Stomach (tissue), 9 donors: ENCODE data around the gene CCDC110. TPM values are rescaled to one million over a fixed set of nuclear protein-coding genes. Genes with fewer than 3 reads are reported as not detected.

ENCODE experiments used
- DNase-seq, 2 donors: peaks; one replicate each; pipeline versions ENCODE4 v3.0.0 to v3.0.0-alpha.2; 2013 to 2019
- H3K27ac ChIP-seq, 5 donors: fragments of 200-600 bp in 4 of 5; sonication (generic) in 4 of 5; one replicate each; pipeline ENCODE4 v1.5.1; 2013 to 2019; ENCODE audit warnings: mild to moderate bottlenecking in 1 of 5, moderate library complexity in 1 of 5
- H3K27me3 ChIP-seq, 3 donors: fragments of 200-600 bp; sonication (generic); one replicate each; pipeline ENCODE4 v1.5.1; 2017 to 2019; ENCODE audit warnings: mixed run types in 1 of 3
- H3K36me3 ChIP-seq, 4 donors: fragments of 200-600 bp; sonication (generic); 1 replicate in 3 of 4; 2 replicates in 1 of 4; pipeline ENCODE4 v1.5.1; 2016 to 2019
- H3K4me1 ChIP-seq, 4 donors: fragments of 200-600 bp; sonication (generic); one replicate each; pipeline ENCODE4 v1.5.1; 2016 to 2019
- H3K4me3 ChIP-seq, 4 donors: fragments of 200-600 bp; sonication (generic) in 3 of 4; one replicate each; pipeline ENCODE4 v1.5.1; 2016 to 2019; ENCODE audit warnings: mild to moderate bottlenecking in 1 of 4
- H3K9me3 ChIP-seq, 4 donors: fragments of 200-600 bp; sonication (generic); one replicate each; pipeline ENCODE4 v1.5.1; 2016 to 2019
- EP300 ChIP-seq: sonication (generic); formaldehyde crosslinking; IDR thresholded peaks from one replicate; pipeline ENCODE4 v1.6.1; 2017; ENCODE audit warnings: antibody characterized with exemption
- POLR2A ChIP-seq, 4 donors: fragments of 450-650 bp; IDR thresholded peaks; one replicate each; pipeline ENCODE4 v1.6.1; 2016; ENCODE audit warnings: antibody characterized with exemption in 4 of 4, control low read depth in 2 of 4, mild to moderate bottlenecking in 1 of 4, moderate library complexity in 1 of 4
- POLR2AphosphoS5 ChIP-seq, 3 donors: sonication (generic); formaldehyde crosslinking; IDR thresholded peaks; one replicate each; pipeline ENCODE4 v1.6.1; 2016; ENCODE audit warnings: antibody characterized with exemption in 3 of 3
- WGBS, 5 donors: extraction: QIAGEN DNeasy Blood & Tissue Kit in 3 of 5; methylation state at CpG; one replicate each; pipeline versions ENCODE4 v1.1.5 to v1.1.7; 2013 to 2018; 5-methylcytosine and 5-hydroxymethylcytosine counted together
- intact Hi-C: fragments of 100-400 bp; cut with DNase I; formaldehyde crosslinking; loops from one replicate; pipeline ENCODE4 v1.15.1; 2023; ENCODE audit warnings: low total_unique reads
- polyA plus RNA-seq, 3 donors: library from polyadenylated mRNA; stranded (reverse); fragments of 200-250 nt; gene quantifications; one replicate each; pipeline ENCODE4 v1.2.3, GENCODE V29; 2013
- total RNA-seq, 5 donors: library from RNA; depleted of rRNA; stranded (reverse); fragments of >200 nt; gene quantifications; one replicate each; pipeline versions ENCODE4 v1.1.0 to v1.2.3, GENCODE V29; 2014 to 2016
- TF ChIP-seq, protein P1 (sequence below), 7 experiments: fragments of 450-650 bp in 4 of 7; fragments of 200-600 bp in 3 of 7; sonication (generic) in 3 of 7; IDR thresholded peaks; one replicate each; pipeline ENCODE4 v1.5.1; 2016 to 2019; ENCODE audit warnings: antibody characterized with exemption in 7 of 7, control low read depth in 2 of 7, mild to moderate bottlenecking in 1 of 7
- donor health status: healthy with polysubstance abuse.
- donor health status: Bipolar disorder and iron deficiency.
- donor health status: healthy.

CCDC110 gene
- total and polyA plus RNA-seq, 8 donors, result 0.92 to 9.4 (median 4.0) TPM

GRCh38 chr4:185510806-185511205 is 39.3 kb upstream of the CCDC110 start:
- H3K27me3 ChIP-seq, result no peaks in the 10 kb centered on the region
- H3K4me1 ChIP-seq, result peaks cover 12 to 38% (median 24%) of the 10 kb centered on the region in 4 donors
- intact Hi-C loops, result no loop called here
- 28 to 59% (median 41%) methylated on average over 5 of the region's 5 CpGs for WGBS, 5 donors
- TF ChIP-seq EP300, result no peak
- peak in 1 of 3 donors; percentile 30 for TF ChIP-seq POLR2AphosphoS5 (IDR thresholded peaks at IDR 0.05)
- no peak overlapping the region for H3K4me3 ChIP-seq
- peak overlapping the region in 1 of 5 donors; percentile 8 for H3K27ac ChIP-seq
- no peaks in the 10 kb centered on the region for H3K9me3 ChIP-seq
- H3K36me3 ChIP-seq, result peaks cover 0 to 16% (median 8%) of the 10 kb centered on the region in 4 donors
- peak in 1 of 2 donors; percentile 60 for DNase-seq

- DNase-seq, result peak in 1 of 2 donors; percentile 53
- 50 to 57% (median 56%) methylated on average over 4 of the region's 4 CpGs for WGBS, 5 donors
- peaks cover 0 to 8% (median 5%) of the 10 kb centered on the region in 4 donors for H3K36me3 ChIP-seq
- intact Hi-C loops, result no loop called here
- peak overlapping the region in 2 of 5 donors; percentile 1 to 39 for H3K27ac ChIP-seq
- H3K9me3 ChIP-seq, result no peaks in the 10 kb centered on the region
- H3K27me3 ChIP-seq, result no peaks in the 10 kb centered on the region
- TF ChIP-seq, protein P1, sequence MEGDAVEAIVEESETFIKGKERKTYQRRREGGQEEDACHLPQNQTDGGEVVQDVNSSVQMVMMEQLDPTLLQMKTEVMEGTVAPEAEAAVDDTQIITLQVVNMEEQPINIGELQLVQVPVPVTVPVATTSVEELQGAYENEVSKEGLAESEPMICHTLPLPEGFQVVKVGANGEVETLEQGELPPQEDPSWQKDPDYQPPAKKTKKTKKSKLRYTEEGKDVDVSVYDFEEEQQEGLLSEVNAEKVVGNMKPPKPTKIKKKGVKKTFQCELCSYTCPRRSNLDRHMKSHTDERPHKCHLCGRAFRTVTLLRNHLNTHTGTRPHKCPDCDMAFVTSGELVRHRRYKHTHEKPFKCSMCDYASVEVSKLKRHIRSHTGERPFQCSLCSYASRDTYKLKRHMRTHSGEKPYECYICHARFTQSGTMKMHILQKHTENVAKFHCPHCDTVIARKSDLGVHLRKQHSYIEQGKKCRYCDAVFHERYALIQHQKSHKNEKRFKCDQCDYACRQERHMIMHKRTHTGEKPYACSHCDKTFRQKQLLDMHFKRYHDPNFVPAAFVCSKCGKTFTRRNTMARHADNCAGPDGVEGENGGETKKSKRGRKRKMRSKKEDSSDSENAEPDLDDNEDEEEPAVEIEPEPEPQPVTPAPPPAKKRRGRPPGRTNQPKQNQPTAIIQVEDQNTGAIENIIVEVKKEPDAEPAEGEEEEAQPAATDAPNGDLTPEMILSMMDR (IDR thresholded peaks at IDR 0.05), result no peak
- no peak for TF ChIP-seq POLR2A (IDR thresholded peaks at IDR 0.05)
- no peak overlapping the region for H3K4me3 ChIP-seq
- H3K4me1 ChIP-seq, result peaks cover 4 to 29% (median 14%) of the 10 kb centered on the region in 4 donors
Measured at GRCh38 chr4:185508181-185508580, 36.6 kb upstream of the CCDC110 start.

- 89 to 96% (median 93%) methylated on average over 20 of the region's 20 CpGs for WGBS, 5 donors
- no peak overlapping the region for H3K4me3 ChIP-seq
- H3K27me3 ChIP-seq, result no peaks in the 10 kb centered on the region
- TF ChIP-seq POLR2A (IDR thresholded peaks at IDR 0.05), result no peak
- TF ChIP-seq EP300, result no peak
- TF ChIP-seq POLR2AphosphoS5 (IDR thresholded peaks at IDR 0.05), result no peak
- TF ChIP-seq, protein P1 (IDR thresholded peaks at IDR 0.05), result no peak
- H3K9me3 ChIP-seq, result no peaks in the 10 kb centered on the region
- peak overlapping the region in 1 of 5 donors; percentile 82 for H3K27ac ChIP-seq
- H3K4me1 ChIP-seq, result peaks cover 0 to 18% (median 8%) of the 10 kb centered on the region in 4 donors
- DNase-seq, result no peak
- H3K36me3 ChIP-seq, result peaks cover 5 to 20% (median 13%) of the 10 kb centered on the region in 4 donors
- intact Hi-C loops, result no loop called here
Measured at GRCh38 chr4:185506422-185506821, 34.9 kb upstream of the CCDC110 start.

- Histone ChIP-seq H3K4me1 (peaks cover 0 to 17% (median 7%) of the 10 kb centered on the region in 4 donors), H3K36me3 (peaks cover 5 to 27% (median 15%) of the 10 kb centered on the region in 4 donors), H3K9me3 (peaks cover 0 to 7% (median 2%) of the 10 kb centered on the region in 4 donors), H3K27ac (peak overlapping the region in 4 of 5 donors; percentile 59 to 82 (median 70)), H3K4me3 (peak overlapping the region in 2 of 4 donors; percentile 7 to 17), H3K27me3 (no peaks in the 10 kb centered on the region)
- intact Hi-C loops, result no loop called here
- TF ChIP-seq, protein P1 (IDR thresholded peaks at IDR 0.05), result no peak
- TF ChIP-seq POLR2AphosphoS5 (IDR thresholded peaks at IDR 0.05), result peak; percentile 58 to 92 (median 77)
- peak; percentile 90 for TF ChIP-seq EP300
- 63 to 79% (median 69%) methylated on average over 21 of the region's 21 CpGs for WGBS, 5 donors
- DNase-seq, result peak; percentile 63 to 77
Measured at GRCh38 chr4:185504098-185505047, 32.8 kb upstream of the CCDC110 start.
